Stimulated activated CD8-positive, alpha-beta memory T cell treated with anti-CD3 and anti-CD28 coated beads, Interleukin-12 subunit alpha, Interleukin-12 subunit beta, amount 100 ng/mL, for 1 hour (primary cell): Measurements from ENCODE around the gene TBRG1.
A peak's percentile ranks its signal among the peaks of the same experiment; 100 is the strongest.

Experiments
- DNase-seq: peaks from one replicate; pipeline ENCODE4 v3.0.0-alpha.2; 2020; ENCODE audit warnings: low read depth

Gene TBRG1

DNA sequence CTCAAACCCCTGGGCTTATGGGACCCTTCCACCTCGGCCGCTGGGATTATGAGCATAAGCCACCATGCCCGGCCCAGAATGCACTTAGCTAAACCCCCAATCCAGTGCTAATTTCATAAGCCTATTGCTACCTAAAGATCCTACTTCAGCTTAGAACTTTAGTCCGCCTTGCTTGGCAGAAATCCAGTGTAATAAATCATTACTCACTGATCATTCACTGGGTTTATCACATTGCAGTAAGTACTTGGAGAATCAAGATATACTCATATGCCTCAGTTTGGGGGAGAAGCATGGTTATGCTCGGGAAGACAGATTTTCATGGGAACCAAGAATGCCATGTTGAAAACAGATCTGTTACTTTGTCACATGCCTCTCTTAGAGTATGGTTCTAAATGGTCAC lies 3.8 kb upstream of the TBRG1 start:
- no peak for DNase-seq

DNA sequence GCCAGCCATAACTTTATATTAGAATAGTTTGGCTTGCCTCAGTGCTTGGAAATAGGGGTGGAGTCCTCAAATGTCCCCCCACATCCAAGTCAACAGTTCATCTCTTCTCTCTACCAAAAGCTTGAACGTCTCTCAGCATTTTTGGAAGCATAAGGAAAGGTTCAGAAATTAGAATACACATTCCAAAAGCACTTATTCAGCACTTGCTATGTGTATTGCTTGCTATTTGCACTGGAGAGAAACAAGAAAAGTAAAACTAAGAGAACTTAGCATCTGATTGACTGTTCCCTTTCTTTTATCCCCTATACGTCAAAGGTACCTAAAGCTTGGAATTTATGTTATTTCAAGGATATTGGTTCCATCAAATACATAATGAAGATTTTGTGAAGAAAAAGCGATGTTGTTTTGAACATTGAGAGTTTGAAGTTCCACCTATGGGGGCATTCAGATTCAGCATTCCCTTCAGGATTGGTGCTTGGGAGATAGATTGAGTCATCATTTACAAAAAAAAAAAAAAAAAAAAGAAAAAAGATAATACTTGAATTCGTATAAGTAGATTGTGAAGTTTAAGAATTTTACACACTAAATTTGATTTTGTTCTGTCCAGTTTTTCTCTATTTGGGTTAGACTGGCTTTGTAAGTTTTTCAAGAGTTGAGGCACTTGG lies 1.3 kb downstream of the TBRG1 start:
- no peak for DNase-seq

DNA sequence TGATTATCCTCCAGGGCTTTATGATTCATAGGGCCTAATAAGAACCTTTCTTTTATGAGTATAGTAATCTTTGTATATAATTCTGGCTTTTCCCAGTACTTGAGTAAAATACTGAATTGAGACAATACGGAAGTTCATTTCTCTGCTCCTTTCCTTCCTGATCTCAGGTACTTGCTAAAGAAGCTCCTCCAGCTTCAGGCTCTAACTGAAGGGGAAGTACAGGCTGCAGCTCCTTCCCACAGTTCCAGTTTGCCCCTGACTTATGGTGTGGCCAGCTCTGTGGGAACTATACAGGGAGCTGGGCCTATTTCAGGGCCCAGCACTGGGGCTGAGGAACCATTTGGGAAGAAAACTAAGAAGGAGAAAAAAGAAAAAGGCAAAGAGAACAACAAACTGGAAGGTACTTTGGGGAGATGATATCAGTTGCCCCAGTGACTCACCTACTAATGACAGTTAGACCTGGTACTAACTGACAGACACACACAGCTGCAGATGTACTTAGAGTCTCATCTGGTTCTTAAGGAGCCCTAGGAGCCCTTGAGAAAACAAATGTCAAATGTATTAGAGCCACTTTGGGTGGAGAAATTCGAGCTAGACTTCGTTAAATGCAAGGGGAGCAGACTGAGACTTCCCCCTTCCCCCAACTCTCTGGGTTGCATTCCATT lies 3.0 kb downstream of the TBRG1 start:
- DNase-seq, result no peak

DNA sequence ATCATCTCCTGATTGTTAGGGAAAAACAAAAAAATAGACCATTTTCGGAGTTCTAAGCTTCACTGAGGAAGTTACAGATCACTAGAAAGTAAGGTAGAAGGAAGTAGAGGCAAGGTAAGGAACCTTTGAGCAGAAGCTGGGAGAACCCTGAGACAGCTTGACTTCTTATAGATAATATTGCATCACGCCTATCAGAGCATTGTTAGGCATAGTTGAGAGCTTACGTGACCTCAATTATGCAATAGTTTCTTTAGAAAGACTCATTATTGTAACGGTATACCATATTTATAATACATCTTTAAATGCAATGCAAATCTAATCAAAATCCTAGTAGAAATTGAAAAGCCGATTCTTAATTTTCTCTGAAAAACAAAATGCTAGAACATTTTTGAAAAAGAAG lies 4.9 kb downstream of the TBRG1 start:
- DNase-seq, result no peak

DNA sequence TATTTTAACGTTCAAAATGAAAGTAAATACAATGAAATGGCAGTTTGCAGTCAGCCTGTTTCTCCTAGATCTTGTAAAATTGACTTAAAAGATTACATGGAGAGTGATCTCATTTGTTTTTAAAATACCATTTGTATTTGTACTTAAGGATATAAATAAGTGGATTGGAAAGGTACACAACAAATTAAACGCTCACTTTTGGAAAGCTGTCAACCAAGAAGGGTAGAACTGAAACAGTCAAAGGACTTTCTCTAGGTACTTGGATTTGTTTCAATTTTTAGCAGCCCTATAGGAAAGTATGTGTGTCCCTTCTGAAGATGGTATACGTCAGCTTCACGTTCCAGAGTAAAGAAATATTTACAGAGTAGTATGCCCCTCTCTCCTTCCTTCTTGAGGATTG lies 7.3 kb downstream of the TBRG1 start:
- DNase-seq, result no peak

DNA sequence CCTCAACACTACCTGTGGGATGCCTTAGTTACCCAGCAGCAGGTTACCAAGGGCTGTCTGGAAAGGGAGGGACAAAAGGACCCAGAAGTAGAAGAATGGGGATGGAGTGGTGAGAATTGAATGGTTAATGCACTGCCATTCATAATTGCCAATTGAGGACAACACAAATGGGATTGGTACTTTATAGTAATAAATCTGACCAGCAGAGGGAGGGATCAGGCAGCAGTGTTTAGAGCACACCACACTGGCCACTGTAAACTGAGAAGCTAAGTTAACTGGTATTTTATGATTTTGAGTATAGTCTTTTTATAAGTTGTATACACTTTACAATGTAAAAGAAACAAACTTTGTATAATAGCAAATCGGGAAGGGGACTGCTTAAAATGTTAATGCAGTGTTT lies 10.7 kb downstream of the TBRG1 start:
- no peak for DNase-seq

DNA sequence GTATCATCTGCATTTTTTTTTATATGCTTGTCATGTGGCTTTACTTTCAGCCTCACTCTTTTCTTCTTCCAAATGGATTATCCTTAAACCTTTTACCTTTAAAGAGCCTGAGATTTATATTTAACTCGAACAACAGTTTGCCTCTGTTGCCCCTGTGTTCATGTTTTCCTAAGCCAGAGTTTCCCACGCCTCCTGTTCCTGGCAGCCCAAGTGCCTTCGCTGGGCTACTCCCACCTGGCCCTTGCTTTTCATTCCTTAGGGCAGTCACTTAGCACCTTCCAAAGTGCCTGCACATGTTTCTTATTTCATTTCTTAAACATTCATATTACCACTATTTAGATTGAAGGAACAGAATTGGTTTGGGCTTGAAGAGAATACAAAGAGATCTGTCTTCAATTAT lies 13.3 kb downstream of the TBRG1 start:
- DNase-seq, result no peak

DNA sequence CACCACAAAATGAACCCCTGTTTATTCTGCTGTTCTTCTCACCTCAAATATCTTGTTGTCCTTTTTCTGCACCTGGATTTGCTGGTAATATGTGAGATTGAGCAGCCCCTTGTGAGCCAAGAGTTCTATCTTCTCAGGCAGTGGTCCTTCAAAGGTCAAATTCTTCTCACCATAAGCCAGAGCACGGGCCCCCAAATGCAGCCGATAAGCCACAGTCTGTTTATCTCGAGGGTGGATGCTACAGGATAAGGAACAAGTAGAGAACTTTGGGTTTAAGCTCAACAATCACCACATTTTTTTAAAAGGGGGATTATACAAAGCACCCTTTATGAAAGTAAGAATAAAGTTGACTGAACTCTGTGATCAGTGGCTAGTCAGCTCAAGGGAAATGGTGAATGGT lies 15.8 kb downstream of the TBRG1 start:
- DNase-seq, result no peak

DNA sequence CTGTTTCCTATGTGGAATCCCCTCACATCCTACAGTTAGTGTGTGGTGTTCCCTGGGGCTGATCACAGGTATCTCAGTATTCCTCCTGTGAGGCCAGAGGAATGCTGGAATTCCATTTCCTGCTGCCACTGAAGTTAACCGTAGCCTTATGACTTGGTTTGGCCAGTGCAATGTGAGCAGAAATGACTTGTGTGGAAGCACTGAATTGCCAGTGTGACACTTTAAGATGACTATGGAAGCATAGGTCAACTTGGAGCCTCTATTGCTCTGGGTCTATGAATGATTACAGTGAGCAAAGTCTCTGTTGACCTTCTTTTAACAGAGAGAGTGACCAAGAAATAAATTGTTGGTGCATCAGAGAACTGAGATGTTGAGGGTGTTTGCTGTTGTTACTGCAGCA lies 16.5 kb downstream of the TBRG1 start:
- no peak for DNase-seq

DNA sequence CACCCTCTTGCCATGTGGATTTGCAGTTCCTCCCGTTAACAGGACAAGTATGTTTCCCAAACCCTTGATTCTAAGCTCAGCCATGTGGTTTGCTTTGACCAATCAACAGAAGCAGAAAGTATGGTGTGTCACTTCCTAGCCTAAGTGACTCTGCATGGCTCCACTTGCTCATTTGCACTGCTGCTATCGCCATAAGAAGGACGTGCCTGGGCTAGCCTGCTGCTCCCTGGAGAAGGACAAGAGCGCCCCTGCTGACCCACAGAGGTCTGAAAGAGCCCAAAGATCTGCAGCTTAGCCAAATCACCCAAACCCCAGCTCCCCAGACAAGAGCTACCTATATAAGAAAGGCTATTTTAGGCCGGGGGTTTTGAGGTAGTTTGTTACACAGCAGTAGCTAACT lies 18.0 kb downstream of the TBRG1 start:
- DNase-seq, result no peak

DNA sequence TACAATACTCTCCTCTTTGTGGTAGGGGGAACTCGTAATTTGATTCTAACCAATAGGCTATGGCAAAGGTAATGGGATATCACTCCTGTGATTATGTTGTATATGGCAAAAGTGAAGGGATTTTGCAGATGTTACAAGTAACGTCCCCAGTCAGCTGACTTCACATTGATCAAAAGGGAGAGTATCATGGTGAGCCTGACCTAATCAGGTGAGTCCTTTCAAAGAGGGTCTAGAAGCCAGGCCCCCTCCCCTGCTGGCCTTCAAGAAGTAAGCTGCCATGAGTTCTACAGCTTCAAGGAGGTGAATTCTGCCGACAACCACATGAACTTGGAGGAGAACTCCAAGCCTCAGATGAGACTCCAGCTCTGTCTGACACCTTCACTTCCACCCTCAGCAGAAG lies 20.0 kb downstream of the TBRG1 start:
- no peak for DNase-seq

DNA sequence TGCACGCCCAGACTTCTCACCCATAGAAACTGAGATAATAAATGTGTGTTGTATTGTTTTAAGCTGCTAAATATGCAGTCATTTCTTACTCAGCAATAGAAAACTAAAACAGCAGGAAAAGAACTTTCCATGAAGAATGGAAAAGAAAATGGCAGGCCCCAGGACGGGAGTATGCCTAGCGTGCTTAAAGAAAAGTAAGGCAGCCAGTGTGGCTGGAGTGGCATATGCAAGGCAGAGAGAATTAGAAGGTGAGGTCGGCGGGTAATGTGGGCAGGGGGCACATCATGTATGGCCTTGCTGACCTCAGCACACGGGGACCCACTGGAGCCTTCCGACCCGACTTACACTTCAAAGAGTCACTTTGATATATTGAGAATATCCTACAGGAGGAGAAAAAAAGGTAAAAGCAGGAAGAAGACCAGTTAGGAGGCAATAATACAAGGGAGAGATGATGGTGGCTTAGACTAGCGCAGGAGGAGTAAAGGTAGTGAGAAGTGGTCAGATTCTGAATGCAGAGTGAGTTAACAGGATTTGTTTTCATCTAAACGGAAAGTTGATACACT lies 20.5 kb downstream of the TBRG1 start:
- DNase-seq, result no peak

DNA sequence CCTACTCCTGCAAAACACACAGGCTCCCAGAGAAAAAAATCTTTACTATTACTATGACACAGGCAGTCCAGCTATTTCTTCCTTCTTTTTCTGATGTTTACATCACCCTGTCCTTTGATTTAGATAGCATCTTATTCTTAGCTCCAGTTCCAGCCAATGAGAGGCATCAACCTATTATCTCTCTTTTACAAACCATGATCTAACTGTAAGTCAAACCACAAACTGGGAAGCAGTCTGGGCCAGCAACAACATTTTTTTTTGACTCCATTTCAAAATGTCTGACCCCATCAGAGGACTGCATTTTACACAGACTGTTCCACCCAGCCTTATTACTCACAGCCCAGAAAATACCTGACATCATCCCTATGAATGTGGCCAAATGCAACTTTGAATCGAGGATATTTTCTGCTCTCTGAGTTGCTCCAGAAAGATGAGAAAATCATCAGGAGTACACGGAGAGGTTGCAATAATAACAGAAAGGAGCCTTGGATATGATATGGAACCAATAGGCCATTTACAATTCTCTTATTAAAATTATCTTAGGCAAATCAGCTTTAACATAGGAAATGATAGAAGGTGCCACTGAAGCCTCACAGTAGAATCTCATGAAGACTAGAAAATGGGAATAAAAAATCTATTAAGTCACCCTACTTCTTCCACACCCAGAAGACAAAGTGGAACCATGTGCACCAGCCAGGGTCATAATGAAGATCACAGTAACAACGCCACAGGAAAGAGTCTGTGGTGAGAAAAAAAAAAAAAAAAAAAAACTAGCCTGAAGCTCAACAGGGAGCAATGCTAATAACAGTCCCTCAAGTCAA lies 21.2 kb downstream of the TBRG1 start:
- no peak for DNase-seq

DNA sequence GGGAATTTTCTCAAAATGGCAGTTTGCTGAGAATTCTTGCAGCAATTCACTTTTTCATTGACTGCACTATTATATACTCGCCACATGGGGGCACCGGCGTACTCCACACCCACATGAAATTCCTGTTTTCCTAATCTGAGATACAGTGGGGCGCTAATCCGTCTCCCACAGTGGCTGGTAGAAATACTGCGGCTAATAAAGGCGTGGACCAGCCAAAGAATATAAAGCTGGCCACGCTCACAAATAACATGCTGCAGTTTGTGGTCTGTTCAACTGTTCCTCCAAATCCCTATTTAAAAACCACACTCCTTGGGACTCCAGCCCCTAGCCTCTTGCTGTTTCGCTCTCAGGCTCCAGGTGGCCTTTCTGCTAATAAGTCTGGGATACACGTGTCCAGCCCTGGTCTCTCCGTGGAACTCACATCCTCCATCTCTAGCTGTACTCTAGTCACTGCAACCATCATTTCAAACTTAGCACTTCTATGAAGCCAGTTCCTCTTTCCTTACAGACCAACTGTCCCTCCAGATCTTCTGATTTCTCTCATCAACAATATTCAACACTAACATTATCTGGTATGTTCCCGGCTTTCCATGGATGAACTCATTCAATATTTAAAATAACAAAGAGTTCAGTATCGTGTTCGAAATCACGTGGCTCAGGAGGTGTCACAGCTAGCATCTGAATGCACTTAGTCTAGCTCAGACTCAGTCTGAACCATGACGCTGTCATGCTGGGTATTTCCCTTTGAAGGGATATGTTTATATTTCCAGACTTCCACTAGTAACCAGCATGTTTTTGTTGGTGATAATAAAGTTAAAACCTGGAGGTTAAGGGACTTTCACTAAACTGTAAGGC lies 22.0 kb downstream of the TBRG1 start:
- DNase-seq, result peak; percentile 6

DNA sequence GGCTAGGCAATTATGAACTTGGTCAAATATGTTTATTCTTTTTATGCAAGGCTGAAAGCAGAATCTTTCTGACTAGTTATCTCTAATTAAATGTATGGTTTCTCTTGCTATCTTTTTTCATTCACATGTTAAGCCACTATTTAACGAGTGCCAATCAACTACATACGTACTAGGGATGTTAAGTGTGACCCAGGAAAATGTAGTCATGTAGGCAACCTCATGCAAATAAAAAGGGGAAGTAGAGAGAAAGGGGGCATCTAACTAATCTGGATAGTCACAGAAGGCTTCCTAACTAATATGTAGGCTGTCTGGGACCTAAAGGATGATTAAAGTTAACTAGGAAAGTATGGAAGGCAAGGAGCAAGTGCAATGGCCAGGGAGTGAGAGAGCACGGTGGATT lies 23.5 kb downstream of the TBRG1 start:
- DNase-seq, result no peak

DNA sequence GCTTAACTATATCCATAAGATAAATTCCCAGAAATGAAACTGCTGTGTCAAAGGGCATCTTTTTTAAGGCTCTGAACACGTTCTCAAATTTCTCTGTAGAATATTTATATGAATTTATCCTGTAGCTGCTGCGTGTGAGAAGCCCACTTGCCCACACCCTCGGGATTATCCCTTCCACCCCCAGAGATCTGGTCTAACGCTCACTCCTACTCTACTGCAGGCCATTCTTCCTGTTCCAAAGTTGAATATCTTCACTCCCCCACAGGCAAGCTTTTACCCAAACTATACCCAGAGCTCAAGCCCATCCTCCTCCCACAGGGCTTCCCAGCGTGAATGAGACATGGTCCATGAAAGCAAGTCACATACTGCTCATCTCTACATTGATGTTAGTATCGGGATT lies 25.9 kb downstream of the TBRG1 start:
- no peak for DNase-seq

DNA sequence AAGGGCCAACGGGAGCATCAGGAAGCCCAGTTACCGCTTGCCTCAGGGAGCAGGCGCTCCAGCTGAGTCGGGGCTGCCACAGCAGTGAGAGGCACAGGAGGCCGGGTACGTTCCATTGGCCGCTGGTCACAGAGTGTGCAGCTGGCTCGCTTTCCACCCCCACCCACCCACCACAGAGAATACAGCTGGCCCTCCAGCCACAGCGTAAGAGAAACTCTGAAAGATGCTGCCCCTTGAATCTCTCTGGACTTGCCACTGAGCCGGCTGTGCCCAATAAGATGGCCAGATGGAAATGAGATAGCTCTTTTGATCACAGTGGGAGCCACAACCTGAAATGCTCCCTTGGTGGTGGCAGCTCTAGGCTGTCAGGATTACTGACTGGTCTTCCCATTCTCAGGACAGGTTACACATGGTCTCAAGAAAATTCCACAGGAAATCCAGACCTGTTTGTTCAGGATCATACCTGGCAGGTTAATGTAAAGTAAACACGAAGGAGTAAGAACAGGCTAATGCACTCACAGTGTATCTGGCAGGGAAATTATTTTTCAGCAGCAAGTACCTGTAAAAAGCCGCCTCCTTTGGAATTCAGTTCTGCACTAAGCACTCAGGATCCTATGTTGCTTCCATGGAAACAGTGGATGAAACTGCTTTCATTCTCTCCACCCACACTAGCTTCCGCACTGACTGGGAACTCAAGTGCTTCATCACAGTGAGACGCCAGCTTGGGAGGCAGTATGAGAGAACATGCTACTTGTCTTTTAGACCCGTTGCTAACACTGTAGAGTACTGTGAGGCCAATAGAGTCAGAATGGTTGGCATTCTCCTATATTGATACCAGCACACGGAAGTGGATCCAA lies 34.3 kb downstream of the TBRG1 start:
- DNase-seq, result no peak

DNA sequence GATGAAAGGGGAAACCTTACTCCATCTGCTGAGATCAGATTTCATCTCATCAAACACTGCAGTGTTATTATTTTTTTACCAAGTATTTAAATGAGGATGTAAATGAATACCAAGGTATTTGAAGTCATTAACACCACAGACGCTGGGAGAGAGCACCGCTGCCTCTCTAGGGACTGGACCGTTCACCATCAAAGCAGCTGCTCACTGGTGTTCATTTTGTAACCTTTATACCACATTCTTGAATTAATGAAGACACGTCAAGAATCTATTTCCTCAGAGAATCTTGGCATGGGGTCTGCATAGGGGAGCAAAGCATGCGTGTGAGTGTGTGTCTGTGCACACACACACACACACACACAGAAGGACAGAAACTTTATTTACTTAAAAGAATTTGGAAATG lies 35.2 kb downstream of the TBRG1 start:
- DNase-seq, result no peak

DNA sequence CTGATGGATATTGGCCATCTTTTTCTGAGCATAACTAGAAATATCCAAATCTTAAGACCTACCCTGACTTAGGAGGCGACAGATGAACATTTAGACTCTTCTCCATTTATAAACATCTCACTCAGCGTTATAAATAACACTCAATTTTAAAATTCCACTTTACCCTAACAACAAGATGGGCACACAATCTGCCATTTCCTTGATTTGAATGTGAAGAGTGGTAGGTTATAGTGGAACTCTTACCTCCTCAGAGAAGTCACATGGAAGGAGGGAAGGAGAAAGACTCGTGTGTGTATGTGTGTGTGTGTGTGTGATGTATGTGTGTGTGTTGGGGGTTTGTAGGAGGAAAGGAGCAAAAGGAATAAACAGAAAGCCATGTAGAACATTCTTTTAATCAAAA lies 35.8 kb downstream of the TBRG1 start:
- DNase-seq, result no peak

DNA sequence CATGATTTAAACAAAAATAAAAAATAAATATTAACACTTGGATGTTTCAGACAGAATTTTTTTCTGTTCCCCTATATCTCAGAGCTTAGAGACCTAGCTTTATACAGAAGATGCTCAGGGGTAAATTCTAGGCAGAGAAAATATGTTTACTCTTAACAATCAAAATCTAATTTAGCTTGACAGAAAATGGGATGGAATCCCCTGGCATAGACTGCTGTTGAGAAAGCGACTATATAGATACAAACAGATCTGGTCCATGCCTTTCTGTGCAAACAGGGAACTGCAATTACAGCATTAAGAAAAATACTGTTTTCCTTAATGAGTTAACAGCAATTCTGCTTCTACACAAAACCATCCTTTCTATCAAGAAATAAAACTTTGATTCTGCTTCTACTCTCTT lies 36.3 kb downstream of the TBRG1 start:
- DNase-seq, result no peak

DNA sequence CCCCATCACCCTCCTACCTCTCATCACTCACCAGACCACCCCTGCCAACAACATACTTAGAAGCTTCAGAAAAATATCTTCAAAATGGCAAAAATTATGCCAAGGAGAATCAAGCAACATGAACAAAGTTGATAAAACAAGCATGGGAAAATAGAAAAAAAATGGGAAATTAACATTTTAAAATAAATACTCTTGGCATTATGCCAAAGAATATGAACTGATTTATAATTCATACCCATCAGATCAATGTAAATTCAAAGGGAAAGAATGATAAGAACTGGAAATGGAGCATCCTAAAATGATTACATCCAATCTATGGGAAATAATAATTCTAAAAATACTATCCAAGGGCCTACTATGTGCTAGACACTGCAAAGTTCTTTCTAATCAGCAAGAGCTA lies 38.9 kb downstream of the TBRG1 start:
- no peak for DNase-seq
